ENCODE results near the gene TIRAP. TPM values are rescaled to one million over a fixed set of nuclear protein-coding genes. Genes with fewer than 3 reads are reported as not detected.
A peak's percentile ranks its signal among the peaks of the same experiment; 100 is the strongest.

Gene TIRAP
- total and polyA plus RNA-seq, 9 of the 15 experiments (the other 6 are each of a cell fraction or from before 2014, with no cell fraction given) = 0.60 to 8.7 (median 3.7) TPM

DNA sequence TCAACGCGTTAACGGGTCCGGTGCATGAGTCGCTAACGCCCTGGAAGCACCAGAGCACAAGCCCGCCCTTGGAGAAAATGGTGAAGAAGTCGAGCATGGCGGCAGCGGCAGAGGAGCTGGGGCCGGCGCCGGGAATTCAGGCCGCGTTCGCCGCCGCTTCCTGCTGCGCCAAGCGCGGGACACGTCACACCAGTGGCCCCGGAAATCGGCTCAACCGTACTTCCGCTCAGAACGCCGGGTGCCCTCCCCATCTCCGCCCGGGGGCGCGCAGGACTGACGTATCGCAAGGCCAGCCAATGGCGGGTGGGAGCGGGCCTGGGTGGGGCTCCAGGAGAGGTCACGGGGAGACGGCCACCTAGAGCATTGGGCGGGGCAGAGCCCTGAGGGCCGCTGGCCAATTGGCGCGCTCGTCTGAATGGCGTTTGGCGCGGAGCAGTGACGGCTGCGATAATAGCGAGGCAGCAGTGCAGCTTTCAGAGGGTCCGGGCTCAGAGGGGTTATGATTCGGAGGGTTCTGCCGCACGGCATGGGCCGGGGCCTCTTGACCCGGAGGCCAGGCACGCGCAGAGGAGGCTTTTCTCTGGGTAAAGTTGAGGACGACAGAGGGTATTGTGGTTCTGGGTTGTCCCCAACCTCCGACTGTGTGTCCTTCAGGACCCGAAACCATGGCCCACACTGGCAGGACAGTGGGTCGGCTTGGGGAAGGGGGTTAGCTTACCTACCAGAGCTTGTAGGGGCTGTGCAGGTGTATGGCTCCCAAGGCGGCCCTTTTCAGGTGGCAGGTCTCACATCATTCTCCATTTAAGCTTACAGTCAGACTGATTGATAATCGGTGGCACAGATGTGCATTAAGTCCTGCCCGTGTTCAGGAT lies 13.9 kb upstream of the TIRAP start, which contains the start of the genes FOXRED1 and SRPRA (continued):
- TF ChIP-seq RB1 (IDR thresholded peaks at IDR 0.05; ENCODE audit: low read depth) = peak; percentile 29
- TF ChIP-seq ETS2 (tag; IDR thresholded peaks at IDR 0.05; ENCODE audit: borderline replicate concordance, poor library complexity, severe bottlenecking) = no peak
- no peak for TF ChIP-seq SP2 (IDR thresholded peaks at IDR 0.05; ENCODE audit: extremely low read depth, low read depth, low read length, poor library complexity, severe bottlenecking)
- TF ChIP-seq NCOA1 (IDR thresholded peaks at IDR 0.05; ENCODE audit: low read depth) = 0 out of 2 replicates have a peak, but pooled peaks have one; percentile 34
- TF ChIP-seq, protein P1, sequence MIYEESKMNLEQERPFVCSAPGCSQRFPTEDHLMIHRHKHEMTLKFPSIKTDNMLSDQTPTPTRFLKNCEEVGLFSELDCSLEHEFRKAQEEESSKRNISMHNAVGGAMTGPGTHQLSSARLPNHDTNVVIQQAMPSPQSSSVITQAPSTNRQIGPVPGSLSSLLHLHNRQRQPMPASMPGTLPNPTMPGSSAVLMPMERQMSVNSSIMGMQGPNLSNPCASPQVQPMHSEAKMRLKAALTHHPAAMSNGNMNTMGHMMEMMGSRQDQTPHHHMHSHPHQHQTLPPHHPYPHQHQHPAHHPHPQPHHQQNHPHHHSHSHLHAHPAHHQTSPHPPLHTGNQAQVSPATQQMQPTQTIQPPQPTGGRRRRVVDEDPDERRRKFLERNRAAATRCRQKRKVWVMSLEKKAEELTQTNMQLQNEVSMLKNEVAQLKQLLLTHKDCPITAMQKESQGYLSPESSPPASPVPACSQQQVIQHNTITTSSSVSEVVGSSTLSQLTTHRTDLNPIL (CRISPR knock-in tag; IDR thresholded peaks at IDR 0.05) = no peak
- TF ChIP-seq POLR2B (IDR thresholded peaks at IDR 0.05; ENCODE audit: low read depth, partially characterized antibody) = peak; percentile 73
- no peak for TF ChIP-seq ZC3H4 (CRISPR knock-in tag; IDR thresholded peaks at IDR 0.05; ENCODE audit: borderline replicate concordance)
- TF ChIP-seq FOXJ3 (CRISPR knock-in tag; IDR thresholded peaks at IDR 0.05) = no peak
- TF ChIP-seq TEAD4 (IDR thresholded peaks at IDR 0.05; ENCODE audit: low read length) = 0 out of 2 replicates have a peak, but pooled peaks have one; percentile 37
- TF ChIP-seq TEAD4 (CRISPR knock-in tag; IDR thresholded peaks at IDR 0.05; ENCODE audit: borderline replicate concordance) = no peak
- TF ChIP-seq ZNF12 (CRISPR knock-in tag; IDR thresholded peaks at IDR 0.05) = peak; percentile 69; the same call in 1 of the 2 replicates
- TF ChIP-seq EHMT2 (IDR thresholded peaks at IDR 0.05) = no peak
- no peak for TF ChIP-seq POLR2AphosphoS2 (IDR thresholded peaks at IDR 0.05; ENCODE audit: low read length)
- TF ChIP-seq TOE1 (IDR thresholded peaks at IDR 0.05; ENCODE audit: borderline replicate concordance) = peak; percentile 84
- no peak for TF ChIP-seq TOE1 (CRISPR knock-in tag; IDR thresholded peaks at IDR 0.05; ENCODE audit: borderline replicate concordance, low read depth)
- TF ChIP-seq FUS (optimal IDR thresholded peaks at IDR 0.05; ENCODE audit: low read depth, low read length) = no peak
- TF ChIP-seq ZNF124 (CRISPR knock-in tag; IDR thresholded peaks at IDR 0.05) = no peak
- peak; percentile 43 for TF ChIP-seq PRPF4 (IDR thresholded peaks at IDR 0.05; ENCODE audit: insufficient read depth, low read depth, low read length, poor library complexity, severe bottlenecking)
- TF ChIP-seq ILF3 (IDR thresholded peaks at IDR 0.05; ENCODE audit: borderline replicate concordance) = no peak
- TF ChIP-seq, protein P2, sequence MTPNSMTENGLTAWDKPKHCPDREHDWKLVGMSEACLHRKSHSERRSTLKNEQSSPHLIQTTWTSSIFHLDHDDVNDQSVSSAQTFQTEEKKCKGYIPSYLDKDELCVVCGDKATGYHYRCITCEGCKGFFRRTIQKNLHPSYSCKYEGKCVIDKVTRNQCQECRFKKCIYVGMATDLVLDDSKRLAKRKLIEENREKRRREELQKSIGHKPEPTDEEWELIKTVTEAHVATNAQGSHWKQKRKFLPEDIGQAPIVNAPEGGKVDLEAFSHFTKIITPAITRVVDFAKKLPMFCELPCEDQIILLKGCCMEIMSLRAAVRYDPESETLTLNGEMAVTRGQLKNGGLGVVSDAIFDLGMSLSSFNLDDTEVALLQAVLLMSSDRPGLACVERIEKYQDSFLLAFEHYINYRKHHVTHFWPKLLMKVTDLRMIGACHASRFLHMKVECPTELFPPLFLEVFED (CRISPR knock-in tag; conservative IDR thresholded peaks at IDR 0.05) = no peak
- no peak for TF ChIP-seq DNMT1 (IDR thresholded peaks at IDR 0.05)
- TF ChIP-seq CBX5 (IDR thresholded peaks at IDR 0.05; ENCODE audit: borderline replicate concordance, low read depth) = no peak
- TF ChIP-seq ZFP36 (IDR thresholded peaks at IDR 0.05; ENCODE audit: low read depth, low read length, partially characterized antibody) = no peak
- no peak for TF ChIP-seq RBM39 (optimal IDR thresholded peaks at IDR 0.05; ENCODE audit: low read depth, low read length)
- TF ChIP-seq, protein P3, sequence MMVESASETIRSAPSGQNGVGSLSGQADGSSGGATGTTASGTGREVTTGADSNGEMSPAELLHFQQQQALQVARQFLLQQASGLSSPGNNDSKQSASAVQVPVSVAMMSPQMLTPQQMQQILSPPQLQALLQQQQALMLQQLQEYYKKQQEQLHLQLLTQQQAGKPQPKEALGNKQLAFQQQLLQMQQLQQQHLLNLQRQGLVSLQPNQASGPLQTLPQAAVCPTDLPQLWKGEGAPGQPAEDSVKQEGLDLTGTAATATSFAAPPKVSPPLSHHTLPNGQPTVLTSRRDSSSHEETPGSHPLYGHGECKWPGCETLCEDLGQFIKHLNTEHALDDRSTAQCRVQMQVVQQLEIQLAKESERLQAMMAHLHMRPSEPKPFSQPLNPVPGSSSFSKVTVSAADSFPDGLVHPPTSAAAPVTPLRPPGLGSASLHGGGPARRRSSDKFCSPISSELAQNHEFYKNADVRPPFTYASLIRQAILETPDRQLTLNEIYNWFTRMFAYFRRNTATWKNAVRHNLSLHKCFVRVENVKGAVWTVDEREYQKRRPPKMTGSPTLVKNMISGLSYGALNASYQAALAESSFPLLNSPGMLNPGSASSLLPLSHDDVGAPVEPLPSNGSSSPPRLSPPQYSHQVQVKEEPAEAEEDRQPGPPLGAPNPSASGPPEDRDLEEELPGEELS (CRISPR knock-in tag; IDR thresholded peaks at IDR 0.05; ENCODE audit: borderline replicate concordance) = no peak

Measured in K562 (cell line).